Measurements from ENCODE around the gene PTPRJ.
"Not testable (repeated sequence)": the region's sequence is repeated elsewhere in the genome, so short reads cannot be mapped to it uniquely, and the experiment has no call there.

Gene PTPRJ

GRCh38 chr11:48161951-48162884 lies 181.9 kb downstream of the PTPRJ start:
- DNase-seq: no peak

DNA sequence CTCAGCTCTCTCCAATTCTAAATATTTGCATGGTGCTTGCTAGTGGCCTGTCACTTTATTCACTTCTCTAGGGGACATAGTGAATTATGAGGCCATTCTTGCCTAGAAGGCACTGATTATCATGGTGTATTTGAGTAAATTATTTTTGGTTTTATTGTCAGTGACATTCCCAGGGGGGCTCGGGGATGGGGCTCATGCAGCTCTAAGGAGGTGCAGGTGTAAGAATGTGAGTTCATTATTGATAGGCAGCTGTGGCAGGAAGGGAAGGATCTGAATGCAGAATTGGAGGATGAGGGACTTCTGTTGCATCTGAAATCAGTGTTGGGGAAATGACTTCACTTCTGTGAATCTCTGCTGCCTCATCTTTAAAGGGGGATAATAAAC lies 182.5 kb downstream of the PTPRJ start:
- no peak for DNase-seq

DNA sequence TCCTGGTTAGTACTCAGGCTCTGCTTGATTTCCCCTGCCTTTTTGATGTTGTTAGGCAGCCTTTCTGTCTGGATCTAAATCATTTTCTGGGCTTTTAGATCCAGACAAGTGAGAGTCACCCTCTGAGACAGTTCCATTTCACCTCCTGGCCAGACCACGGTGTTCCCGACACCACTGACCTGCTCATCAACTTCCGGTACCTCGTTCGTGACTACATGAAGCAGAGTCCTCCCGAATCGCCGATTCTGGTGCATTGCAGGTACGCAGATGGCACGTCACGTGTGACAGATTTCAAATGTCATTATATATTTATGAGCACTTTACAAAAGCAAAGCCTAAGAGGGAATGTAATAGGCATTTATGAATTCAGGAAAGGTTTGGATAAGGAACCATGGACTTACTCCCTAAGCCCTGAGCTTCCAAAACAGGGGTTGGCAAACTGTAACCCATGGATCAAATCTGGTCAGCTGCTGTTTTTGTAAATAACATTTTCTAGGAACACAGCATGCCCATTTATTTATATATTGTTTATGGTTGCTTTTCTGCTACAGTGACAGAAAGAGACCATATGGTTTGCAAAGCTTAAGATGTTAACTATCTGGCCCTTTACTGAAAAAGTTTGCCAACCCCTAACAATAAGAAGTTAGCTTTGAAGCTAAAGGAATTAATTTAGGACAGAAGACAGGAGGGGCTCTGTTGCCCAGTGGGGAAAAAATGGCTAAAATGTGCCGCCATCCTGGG lies 183.2 kb downstream of the PTPRJ start:
- DNase-seq: no peak

DNA sequence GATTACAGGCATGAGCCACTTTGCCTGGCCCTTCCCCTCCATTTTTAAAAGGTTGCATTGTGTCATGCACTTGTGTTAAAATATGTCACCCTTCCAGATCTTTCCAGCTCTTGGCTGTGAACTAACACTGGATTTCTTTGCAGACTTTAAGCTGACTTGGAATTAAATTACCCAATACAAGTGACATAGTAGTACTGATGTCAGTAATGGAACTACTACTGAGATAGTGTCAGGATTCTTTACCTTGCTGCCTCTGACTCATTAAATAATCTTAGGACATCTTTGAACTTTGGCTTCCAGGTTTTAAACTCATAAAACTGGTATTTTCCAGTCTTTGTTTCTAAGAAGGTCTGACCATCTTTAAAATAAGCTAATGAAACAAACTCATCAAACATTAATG lies 184.5 kb downstream of the PTPRJ start:
- no peak for DNase-seq

- DNase-seq: peak in 1 of 51 donors; percentile 34
Measured at GRCh38 chr11:48165426-48165825, 185.1 kb downstream of the PTPRJ start.

- DNase-seq: no peak
Measured at GRCh38 chr11:48167380-48167779, 187.0 kb downstream of the PTPRJ start.

- no peak for DNase-seq
Measured at GRCh38 chr11:48168815-48169214, 188.5 kb downstream of the PTPRJ start.

GRCh38 chr11:48169259-48169658 lies 188.9 kb downstream of the PTPRJ start:
- DNase-seq: no peak

DNA sequence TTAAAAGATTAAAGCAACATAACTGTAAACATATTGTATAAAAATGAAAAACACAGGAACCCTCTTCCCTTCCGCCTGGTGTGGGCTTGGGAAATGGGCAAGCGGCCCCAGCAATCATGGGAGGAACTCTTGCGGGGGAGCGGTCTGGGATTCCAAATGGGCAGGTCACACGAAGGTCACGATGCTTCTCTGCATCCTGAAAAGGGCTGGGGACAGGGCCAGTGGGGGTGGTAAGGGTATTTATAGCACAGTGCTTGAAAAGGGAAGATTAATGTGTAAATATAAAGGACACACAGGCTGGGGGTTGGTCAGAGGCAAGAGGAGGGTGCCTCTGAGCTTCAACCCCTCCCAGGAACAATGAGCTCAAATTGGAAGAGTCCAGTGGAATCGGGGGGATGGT lies 189.4 kb downstream of the PTPRJ start:
- no peak for DNase-seq

- no peak for DNase-seq
Measured at GRCh38 chr11:48170241-48171233, 190.2 kb downstream of the PTPRJ start.

DNA sequence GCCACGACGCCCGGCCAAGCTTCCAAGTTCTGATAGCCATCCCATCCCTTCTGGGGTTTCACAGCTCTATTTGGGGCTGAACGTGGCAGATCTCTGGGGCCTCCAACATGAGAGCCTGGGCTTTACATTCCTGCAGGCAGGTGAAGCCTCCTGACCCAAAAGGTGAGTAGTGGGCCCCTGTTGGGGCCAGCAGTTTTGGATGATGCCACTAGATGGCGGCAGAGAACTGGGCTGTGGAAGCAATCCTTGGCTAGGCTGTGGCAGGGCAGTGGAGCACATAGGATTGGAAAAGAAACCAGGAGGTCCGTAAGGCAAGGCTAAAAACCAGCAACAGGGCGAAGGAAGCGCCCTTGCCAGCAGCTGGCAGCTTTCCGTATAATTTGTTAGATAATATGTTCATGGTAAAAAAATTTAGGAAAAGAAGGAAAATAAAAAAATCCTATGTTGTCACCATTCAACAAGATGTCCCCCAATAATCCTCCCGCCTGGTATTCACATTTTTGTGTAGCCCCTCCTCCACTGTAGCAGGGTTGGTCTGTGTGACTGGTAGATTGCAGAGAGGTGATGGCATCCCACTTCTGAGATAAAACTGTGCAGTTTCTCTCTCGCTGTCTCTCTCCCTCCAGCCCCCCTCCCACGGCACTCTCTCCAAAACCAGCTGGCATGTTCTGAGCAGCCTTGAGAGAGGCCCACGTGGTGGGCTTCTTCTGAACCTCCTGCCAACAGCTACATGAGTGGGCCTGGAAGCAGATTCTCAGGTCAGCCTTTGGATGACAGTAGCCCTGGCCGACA lies 192.7 kb downstream of the PTPRJ start:
- DNase-seq: peak in 42 of 51 donors; percentile 5 to 69 (median 36)

- no peak for DNase-seq
Measured at GRCh38 chr11:48177661-48178060, 197.3 kb downstream of the PTPRJ start.

DNA sequence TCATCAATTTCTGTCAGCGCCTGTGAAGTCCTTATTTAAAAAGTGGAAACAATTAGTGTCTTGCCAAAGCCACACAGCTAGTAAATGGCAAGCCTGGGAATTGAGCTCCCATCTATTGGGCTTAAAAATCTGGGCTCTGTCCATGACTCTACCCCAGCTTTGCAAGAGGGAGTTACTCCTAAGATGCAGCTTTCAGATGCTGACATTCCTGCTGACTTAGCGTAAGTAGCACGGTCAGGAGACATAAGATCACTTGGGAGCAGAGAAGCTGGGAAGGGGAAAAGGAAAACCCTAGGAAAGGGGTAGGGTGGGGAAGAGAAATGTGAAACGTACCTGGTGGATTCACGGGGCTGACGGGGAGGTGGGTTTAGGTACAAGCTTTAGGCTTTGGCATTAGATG lies 200.3 kb downstream of the PTPRJ start:
- no peak for DNase-seq

GRCh38 chr11:48182860-48183526 lies 202.6 kb downstream of the PTPRJ start:
- no peak for DNase-seq

GRCh38 chr11:48184452-48184851 lies 204.1 kb downstream of the PTPRJ start:
- DNase-seq: no peak

- not testable (repeated sequence) for DNase-seq
Measured at GRCh38 chr11:48190906-48191654, 210.7 kb downstream of the PTPRJ start.

GRCh38 chr11:48193876-48194275 lies 213.5 kb downstream of the PTPRJ start:
- no peak for DNase-seq

DNA sequence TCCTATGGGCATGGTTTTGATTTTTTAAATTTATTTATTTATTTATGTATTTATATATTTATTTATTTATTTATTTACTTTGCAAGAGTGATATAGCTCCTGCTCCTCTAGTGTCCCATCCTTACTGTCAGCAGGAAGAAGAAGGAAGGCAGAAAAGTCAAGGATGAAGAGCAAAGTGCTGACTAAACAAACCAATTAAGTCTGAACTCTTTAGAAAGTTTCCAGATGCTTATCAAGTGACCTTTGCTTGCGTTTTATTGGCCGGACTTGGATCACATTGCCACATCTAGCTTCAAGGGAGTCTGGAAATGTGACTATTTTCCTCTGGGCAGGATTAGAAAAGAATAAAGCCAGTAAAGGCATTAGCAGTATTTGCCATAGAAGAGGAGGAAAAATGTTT lies 227.5 kb downstream of the PTPRJ start:
- DNase-seq: no peak

GRCh38 chr11:48210052-48210451 lies 229.7 kb downstream of the PTPRJ start:
- no peak for DNase-seq
